SK-N-SH treated with all-trans-retinoic acid at 6 μM for 48 hours (cell line): ENCODE data around the gene CBX7.

Source experiments
- CSDC2 ChIP-seq: fragments of 250-450 bp; sonication (Bioruptor Pico); IDR thresholded peaks from 2 replicates; pipeline ENCODE4 v1.5.0; 2020; ENCODE audit warnings: mild to moderate bottlenecking, moderate library complexity
- ESRRG ChIP-seq: fragments of 250-450 bp; sonication (Bioruptor Pico); IDR thresholded peaks from 2 replicates; pipeline ENCODE4 v1.6.1; 2021; ENCODE audit warnings: mild to moderate bottlenecking
- ZFP30 ChIP-seq: fragments of 450-650 bp; formaldehyde crosslinking; IDR thresholded peaks from 2 replicates; pipeline ENCODE4 v1.5.0; 2022; ENCODE audit warnings: mild to moderate bottlenecking, moderate library complexity

DNA sequence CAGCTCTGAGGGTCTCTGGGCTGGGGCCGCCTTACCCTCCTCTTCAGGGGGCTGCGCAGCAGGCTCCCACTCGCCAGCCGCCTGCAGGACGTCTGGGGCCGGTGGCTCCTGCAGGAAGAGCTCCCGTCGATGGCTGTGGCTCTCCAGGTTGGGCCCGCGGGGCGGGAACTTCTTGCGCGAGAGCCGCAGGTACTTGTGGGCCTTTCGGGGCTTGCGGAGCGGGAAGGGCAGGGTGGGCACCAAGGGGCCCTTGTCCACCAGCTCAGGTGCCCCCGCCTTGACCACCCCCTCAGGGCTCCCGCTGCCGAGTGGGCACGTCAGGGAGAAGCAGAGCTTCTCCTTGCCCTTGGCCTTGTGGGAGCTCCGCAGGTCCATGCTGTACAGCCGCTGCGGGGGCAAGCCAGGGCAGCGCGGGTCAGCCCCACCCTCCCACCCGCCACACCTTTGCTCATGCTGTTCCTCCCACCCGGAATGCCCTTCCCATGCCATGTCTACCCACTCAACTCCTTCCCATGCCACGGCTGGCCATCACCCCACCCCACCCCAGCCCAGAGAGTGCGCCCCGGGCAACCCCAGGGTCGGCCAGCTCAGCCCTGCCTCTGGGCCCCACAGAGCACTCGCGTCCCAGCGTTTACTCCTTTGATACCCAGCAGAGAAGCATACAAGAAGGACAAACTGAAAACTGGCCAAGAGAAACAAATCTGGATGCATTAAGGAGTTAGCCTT is 18.0 kb downstream of the CBX7 start:
- TF ChIP-seq ESRRG (CRISPR knock-in tag) (no peak), CSDC2 (CRISPR knock-in tag) (no peak), ZFP30 (CRISPR knock-in tag) (no peak)
